ENCODE results near the gene MAP2.

GRCh38 chr2:209694748-209695147, 270.9 kb downstream of the MAP2 start:
- no peak for TF ChIP-seq CTCF (conservative IDR thresholded peaks at IDR 0.05; ENCODE audit: low read length)
- no peak for TF ChIP-seq EZH2phosphoT487 (IDR thresholded peaks at IDR 0.05; ENCODE audit: borderline replicate concordance, low read depth, low read length)

Measured in OCI-LY7 (cell line).